IPS-15b (cell line): ENCODE data around the gene LSM7.
A peak's percentile ranks its signal among the peaks of the same experiment; 100 is the strongest.
"Not testable (repeated sequence)": the region's sequence is repeated elsewhere in the genome, so short reads cannot be mapped to it uniquely, and the experiment has no call there.

Experiments
- H3K27me3 ChIP-seq: one replicate; pipeline ENCODE4 v1.6.1; 2013; ENCODE audit warnings: low read length; ENCODE audit not compliant: control insufficient read depth, insufficient read depth
- H3K36me3 ChIP-seq: one replicate; pipeline ENCODE4 v1.6.1; 2013; ENCODE audit warnings: low read length; ENCODE audit not compliant: control insufficient read depth, insufficient read depth
- H3K4me1 ChIP-seq: one replicate; pipeline ENCODE4 v1.6.1; 2013; ENCODE audit warnings: mild to moderate bottlenecking, low read length; ENCODE audit not compliant: control insufficient read depth, insufficient read depth
- H3K4me3 ChIP-seq: one replicate; pipeline ENCODE4 v1.5.1; 2013; ENCODE audit warnings: low read depth, low read length
- H3K9ac ChIP-seq: one replicate; pipeline ENCODE4 v1.6.1; 2013; ENCODE audit warnings: low read depth, mild to moderate bottlenecking, low read length
- H3K9me3 ChIP-seq: one replicate; pipeline ENCODE4 v1.6.1; 2013; ENCODE audit warnings: mild to moderate bottlenecking, low read length; ENCODE audit not compliant: control insufficient read depth, insufficient read depth

The LSM7 gene

DNA sequence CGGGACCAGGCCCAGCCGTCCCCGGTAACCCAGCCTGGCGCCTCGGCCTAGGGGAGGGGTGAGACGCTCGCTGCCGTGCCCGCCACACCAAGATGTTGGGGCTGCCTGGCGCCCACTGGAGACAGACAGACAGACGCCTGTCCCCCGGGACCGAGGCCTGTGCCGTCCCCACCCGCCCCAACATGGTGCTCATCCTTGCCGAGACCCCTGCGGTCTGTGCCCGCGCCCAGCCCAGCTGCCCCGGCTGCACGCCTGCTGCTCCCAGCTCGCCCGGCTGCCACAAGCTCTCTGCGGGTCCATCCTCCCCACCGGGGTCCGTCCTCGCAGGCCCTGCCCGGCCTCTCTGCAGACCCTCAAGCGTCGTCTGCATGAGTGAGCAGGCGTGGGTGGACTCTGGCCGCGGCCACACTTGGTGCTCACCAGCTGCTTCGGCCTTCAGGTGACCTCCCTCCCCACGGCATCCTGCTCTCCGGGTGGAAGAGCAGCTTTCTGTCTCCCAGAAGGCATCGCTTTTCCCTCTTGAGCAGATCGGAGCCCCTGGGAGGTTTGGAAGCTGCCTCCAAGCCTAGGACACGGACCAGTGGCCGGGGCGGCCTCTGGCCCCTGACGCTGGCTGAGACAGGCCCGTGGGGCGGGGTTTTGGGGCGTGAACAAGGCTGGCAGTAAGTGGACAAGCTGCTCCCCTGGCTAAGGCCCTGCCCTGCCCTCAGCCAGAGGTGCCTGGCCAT is 24.9 kb upstream of the LSM7 start:
- no peak overlapping the region for H3K9ac ChIP-seq
- H3K4me1 ChIP-seq, result no peaks in the 10 kb centered on the region
- no peak overlapping the region for H3K4me3 ChIP-seq
- no peaks in the 10 kb centered on the region for H3K27me3 ChIP-seq
- no peaks in the 10 kb centered on the region for H3K9me3 ChIP-seq
- H3K36me3 ChIP-seq, result peaks cover 16% of the 10 kb centered on the region

DNA sequence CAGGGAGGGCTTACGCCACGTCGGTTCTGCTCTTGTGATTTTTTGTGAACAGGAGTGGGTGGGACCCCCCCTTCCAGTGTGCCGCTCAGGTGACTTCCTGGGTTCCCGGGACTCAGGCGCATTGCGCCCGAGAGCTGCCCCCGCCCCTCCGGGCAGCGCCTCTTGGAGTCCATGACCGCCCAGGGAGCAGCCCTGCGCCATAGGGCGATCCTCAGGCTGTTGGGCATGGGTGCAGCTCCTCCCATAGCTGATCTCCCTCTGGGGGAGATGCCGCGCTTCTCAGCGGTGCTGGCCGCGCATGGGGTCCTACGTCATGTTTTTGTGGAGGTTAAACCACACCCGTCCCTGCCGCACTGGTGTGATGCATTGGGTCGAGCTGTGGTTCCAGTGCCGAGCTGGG is 23.7 kb upstream of the LSM7 start:
- no peak overlapping the region for H3K4me3 ChIP-seq
- no peaks in the 10 kb centered on the region for H3K27me3 ChIP-seq
- no peak overlapping the region for H3K9ac ChIP-seq
- peaks cover 16% of the 10 kb centered on the region for H3K36me3 ChIP-seq
- H3K4me1 ChIP-seq, result no peaks in the 10 kb centered on the region
- H3K9me3 ChIP-seq, result no peaks in the 10 kb centered on the region

DNA sequence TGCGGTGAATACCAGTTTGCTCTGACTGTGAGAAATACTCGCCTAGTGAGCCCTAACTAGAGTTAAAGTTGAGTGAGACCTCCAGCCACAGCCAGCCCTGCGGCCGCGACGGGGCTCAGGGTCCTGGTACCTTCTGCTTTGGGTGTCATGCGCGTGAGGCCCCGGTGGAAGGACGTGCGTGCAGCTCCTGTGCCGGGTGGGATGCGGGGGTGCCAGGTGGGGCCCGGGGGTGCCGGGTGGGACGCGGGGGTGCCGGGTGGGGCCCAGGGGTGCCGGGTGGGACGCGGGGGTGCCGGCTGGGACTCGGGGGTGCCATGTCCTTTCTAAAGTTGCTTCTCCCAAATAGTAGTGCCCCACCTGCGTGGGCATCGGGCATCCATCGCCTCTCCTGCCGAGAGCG is 23.2 kb upstream of the LSM7 start:
- Histone ChIP-seq H3K27me3 (no peaks in the 10 kb centered on the region), H3K4me1 (no peaks in the 10 kb centered on the region), H3K4me3 (no peak overlapping the region), H3K9me3 (no peaks in the 10 kb centered on the region), H3K9ac (no peak overlapping the region), H3K36me3 (peaks cover 16% of the 10 kb centered on the region)

DNA sequence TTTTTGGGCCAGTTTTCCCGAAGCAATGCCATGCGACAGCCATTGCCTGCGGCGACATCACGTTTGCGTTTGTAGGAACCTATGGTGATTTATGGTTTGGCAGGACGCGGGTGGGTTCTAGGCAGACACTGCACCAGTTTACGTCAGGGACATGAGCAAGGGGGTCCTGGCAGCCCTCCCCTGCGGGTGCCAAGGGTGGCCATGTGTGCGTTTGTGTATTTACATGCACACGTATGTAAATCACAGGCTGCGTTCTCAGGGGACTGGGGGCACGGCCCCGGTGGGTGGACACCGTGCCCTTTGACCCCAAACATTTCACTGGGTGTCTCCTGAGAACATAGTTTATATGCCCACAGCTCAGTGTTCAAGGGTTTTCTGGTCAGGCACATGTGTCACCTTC is 22.3 kb upstream of the LSM7 start:
- no peaks in the 10 kb centered on the region for H3K9me3 ChIP-seq
- peaks cover 19% of the 10 kb centered on the region for H3K36me3 ChIP-seq

DNA sequence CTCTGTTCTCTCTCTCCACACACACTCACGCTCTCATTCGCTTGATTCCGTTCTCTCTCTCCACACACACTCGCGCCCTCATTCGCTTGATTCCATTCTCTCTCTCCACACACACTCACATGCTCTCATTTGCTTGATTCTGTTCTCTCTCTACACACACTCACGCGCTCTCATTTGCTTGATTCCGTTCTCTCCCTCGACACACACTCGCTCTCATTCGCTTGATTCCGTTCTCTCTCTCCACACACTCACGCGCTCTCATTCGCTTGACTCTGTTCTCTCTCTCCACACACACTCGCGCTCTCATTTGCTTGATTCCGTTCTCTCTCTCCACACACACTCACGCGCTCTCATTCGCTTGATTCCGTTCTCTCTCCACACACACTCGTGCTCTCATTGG is 21.4 kb upstream of the LSM7 start:
- peaks cover 23% of the 10 kb centered on the region for H3K36me3 ChIP-seq
- not testable (repeated sequence) for H3K9ac ChIP-seq

More for the DNA sequence above, 22.3 kb upstream of the LSM7 start:
- Histone ChIP-seq H3K27me3 (no peaks in the 10 kb centered on the region), H3K9ac (no peak overlapping the region), H3K4me1 (no peaks in the 10 kb centered on the region), H3K4me3 (no peak overlapping the region)

DNA sequence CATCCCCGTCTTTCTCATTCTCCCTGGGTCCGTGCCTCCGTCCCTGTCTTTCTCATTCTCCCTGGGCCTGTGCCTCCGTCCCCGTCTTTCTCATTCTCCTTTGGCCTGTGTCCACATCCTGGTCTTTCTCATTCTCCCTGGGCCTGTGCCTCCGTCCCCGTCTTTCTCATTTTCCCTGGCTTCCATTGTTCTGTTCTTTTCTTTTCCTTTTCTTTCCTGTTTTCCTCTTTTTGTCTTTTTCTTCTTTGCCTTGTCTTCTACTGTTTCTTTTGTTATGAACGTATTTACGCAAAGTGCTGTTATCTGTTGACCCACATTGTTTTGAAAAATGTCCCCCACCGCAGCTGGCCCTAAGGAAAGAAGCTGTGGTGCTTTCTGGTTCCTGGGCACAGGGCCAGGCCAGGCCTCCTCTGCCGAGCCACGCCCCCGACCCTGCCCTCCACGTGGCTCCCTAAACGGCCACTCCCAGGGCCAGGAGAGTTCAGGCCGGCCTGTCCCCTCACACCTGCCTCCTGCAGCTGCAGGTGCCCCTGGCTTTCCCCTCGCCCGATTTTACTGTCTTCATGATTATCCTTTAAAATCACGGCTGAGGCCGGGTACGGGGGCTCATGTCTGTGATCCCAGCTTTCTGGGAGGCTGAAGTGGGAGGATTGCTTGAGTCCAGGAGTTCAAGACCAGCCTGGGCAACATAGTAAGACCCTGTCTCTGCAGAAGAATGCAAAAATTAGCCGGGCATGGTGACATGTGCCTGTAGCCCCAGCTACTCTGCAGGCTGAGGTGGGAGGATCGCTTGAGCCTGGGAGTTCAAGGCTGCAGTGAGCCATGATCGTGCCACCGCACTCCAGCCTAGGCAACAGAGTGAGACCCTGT is 17.6 kb upstream of the LSM7 start:
- no peaks in the 10 kb centered on the region for H3K4me1 ChIP-seq
- H3K9me3 ChIP-seq, result no peaks in the 10 kb centered on the region
- H3K27me3 ChIP-seq, result no peaks in the 10 kb centered on the region
- H3K9ac ChIP-seq, result no peak overlapping the region
- no peak overlapping the region for H3K4me3 ChIP-seq
- H3K36me3 ChIP-seq, result peaks cover 27% of the 10 kb centered on the region

More for the DNA sequence above, 21.4 kb upstream of the LSM7 start:
- H3K9me3 ChIP-seq, H3K4me3 ChIP-seq, H3K4me1 ChIP-seq, H3K27me3 ChIP-seq: not testable (repeated sequence)

DNA sequence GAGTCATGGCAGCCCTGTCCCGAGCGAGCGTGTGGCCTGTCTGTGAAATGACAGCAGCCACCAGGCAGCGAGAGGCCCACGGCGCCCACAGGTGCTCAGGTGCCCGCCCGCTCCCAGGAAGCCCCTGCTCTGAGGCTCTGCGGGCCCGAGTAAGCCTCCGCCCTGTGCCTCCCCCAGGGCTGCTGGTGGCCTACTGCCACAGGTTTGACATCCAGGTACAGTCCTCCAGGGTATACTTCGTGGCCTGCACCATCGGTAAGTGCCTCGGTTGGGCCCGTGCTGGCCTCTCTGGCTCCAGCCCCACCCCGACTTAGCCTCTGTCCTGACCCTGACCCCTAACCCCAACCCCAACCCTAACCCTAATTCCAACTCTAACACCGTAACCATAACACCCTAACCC is 16.7 kb upstream of the LSM7 start:
- Histone ChIP-seq H3K36me3 (peaks cover 32% of the 10 kb centered on the region), H3K4me1 (no peaks in the 10 kb centered on the region), H3K4me3 (no peak overlapping the region), H3K9me3 (no peaks in the 10 kb centered on the region), H3K27me3 (no peaks in the 10 kb centered on the region), H3K9ac (no peak overlapping the region)

DNA sequence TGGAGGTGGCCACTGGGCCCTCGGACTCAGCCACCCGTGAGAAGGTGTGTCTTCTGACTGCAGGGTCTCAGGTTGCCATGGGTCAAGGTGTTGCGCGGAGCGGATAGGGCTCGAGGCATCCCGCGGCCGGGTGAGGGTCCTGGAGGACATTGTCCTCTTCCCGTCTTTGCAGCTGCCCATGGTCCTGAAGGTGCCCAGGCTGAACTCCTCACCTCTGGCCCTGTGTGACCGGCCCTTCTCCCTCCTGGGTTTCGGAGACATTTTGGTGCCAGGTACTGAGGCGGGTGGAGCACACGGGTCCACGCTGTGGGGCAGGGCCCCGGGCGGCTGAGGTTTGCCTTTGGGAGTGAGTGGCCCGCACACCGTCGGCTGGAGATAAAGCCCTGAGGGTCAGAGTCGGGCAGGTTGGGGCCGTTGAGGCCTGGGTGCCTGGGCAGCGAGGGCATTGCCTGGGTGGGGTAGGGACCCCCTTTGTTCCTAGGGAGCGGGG is 16.0 kb upstream of the LSM7 start:
- Histone ChIP-seq H3K9ac (no peak overlapping the region), H3K4me1 (no peaks in the 10 kb centered on the region), H3K27me3 (no peaks in the 10 kb centered on the region), H3K4me3 (no peak overlapping the region), H3K9me3 (no peaks in the 10 kb centered on the region), H3K36me3 (peaks cover 37% of the 10 kb centered on the region)

DNA sequence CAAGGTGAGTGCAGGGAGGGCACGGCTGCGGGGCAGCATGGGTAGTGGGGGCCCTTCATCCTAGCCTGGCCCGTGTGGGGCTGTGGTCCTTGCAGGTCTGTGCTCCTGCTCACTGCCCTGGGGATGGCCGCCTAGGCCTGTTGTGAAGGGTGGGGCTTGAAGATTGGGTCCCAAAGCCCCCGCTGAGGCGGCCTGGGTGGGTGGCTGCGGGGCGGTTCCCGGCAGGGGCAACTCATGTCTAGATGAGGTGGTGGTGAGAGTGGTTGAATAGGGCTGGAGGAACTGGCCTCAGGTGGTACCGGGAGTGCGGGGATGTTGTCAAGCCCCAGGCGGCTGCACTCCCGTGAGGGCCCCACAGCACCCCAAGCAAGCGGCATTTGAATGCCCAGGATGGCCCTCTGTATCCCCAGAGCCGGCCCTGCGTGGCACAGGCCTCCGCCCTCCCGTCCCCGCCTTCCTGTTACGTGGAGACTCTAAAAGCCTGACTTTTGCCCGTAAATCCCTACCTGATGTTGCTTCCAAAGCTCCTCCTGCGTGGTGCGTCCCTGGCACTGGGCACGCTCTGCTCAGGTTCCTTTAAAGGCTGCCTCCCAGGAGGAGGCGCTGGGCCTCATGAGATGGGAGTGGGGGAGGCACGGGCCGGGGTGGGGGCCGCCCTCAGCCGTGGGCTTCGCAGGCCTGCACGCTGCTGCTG is 15.1 kb upstream of the LSM7 start:
- Histone ChIP-seq H3K4me3 (no peak overlapping the region), H3K36me3 (peaks cover 42% of the 10 kb centered on the region), H3K4me1 (no peaks in the 10 kb centered on the region), H3K9ac (peak overlapping the region; percentile 24), H3K27me3 (no peaks in the 10 kb centered on the region), H3K9me3 (no peaks in the 10 kb centered on the region)

DNA sequence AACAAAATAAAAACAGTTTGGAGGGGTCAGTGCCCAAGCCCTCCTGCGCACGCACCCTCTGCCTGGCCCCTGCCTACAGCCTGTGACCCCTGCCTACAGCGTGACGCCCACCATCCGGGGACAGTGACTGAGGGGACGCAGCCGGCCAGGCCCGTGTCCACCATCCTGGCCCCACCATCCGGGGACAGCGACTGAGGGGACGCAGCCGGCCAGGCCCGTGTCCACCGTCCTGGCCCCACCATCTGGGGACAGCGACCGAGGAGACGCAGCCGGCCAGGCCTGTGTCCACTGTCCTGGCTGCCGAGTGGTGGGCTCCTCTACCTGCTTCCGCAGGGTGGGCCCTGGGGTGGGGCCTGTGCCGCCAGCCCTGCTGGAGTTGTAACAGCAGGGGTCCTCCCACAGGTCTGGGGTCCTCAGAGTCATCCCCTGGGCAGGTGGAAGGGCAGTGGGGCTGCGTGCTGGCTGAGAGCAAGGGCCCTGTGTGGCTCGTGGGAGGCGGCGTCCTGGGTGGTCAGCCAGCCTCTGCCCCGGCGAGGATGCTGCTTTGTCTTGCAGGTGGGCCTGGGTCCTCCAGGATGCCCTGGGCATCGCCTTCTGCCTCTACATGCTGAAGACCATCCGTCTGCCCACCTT is 14.4 kb upstream of the LSM7 start:
- Histone ChIP-seq H3K9ac (peak overlapping the region; percentile 24), H3K4me1 (no peaks in the 10 kb centered on the region), H3K27me3 (no peaks in the 10 kb centered on the region), H3K9me3 (no peaks in the 10 kb centered on the region), H3K36me3 (peaks cover 49% of the 10 kb centered on the region), H3K4me3 (no peak overlapping the region)

DNA sequence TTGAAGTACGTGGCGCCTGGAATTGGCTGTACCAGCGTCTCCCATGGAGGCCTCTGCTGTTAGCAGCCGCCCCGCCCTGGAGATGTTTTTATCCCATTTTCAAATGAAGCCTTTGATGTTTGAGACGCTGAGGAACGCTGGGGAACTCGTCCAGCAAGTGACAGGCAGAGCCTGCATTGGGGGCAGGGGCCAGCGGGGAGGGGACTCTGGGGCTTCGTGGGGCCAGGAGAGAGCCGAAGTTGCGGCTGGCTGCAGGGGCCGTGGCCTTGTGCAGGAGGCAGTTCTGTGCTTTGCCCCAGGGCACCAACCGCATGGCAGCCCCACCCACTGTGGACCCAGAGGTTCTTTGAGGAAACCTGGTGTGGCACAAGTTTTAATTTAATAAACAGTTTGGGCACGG is 13.6 kb upstream of the LSM7 start:
- H3K4me3 ChIP-seq, result no peak overlapping the region
- H3K9me3 ChIP-seq, result no peaks in the 10 kb centered on the region
- H3K4me1 ChIP-seq, result no peaks in the 10 kb centered on the region
- H3K9ac ChIP-seq, result no peak overlapping the region
- peaks cover 49% of the 10 kb centered on the region for H3K36me3 ChIP-seq
- H3K27me3 ChIP-seq, result no peaks in the 10 kb centered on the region
